ENCODE measurements around the gene ETNPPL. TPM values are rescaled to one million over a fixed set of nuclear protein-coding genes. Genes with fewer than 3 reads are reported as not detected.

Gene ETNPPL
- total and polyA plus RNA-seq, 2 of the 13 experiments (the other 11 are each of a cell fraction or from before 2014, with no cell fraction given) = 1.4 to 6.0 TPM

- Histone ChIP-seq H3K4me3 (replicated peaks in 1 of 3; ENCODE audit: insufficient read depth in 1 of 3, low read depth in 2 of 3, low read length in 3 of 3) (no peak overlapping the region), H3K27ac (ENCODE audit: extremely low read length, insufficient read depth, low read length) (no peak overlapping the region), H3K9ac (ENCODE audit: insufficient read depth, low read depth, low read length) (no peak overlapping the region), H4K20me1 (ENCODE audit: insufficient read depth, low read length) (no peaks in the 10 kb centered on the region), H3K9me3 (ENCODE audit: low read length) (no peaks in the 10 kb centered on the region), H3K4me2 (ENCODE audit: low read depth, low read length) (no peak overlapping the region), H3K4me1 (ENCODE audit: insufficient read depth, low read length) (peaks cover 11% of the 10 kb centered on the region; the same call in 1 of the 2 replicates), H3K79me2 (ENCODE audit: insufficient read depth, low read length) (no peaks in the 10 kb centered on the region), H3K36me3 (replicated peaks in 1 of 2; ENCODE audit: control insufficient read depth in 1 of 2, insufficient read depth in 2 of 2, low read length in 2 of 2) (no peaks in the 10 kb centered on the region), H3K27me3 (ENCODE audit: control insufficient read depth in 1 of 2, insufficient read depth in 2 of 2, low read length in 2 of 2) (0 out of 5 replicates have a peak, but pooled peaks cover 0 to 4% of the 10 kb centered on the region in 2 experiments), H2AFZ (ENCODE audit: low read length) (no peak overlapping the region)
- in situ Hi-C loops (cut with HindIII; ENCODE audit: extremely low pct_ligation_motif_present, low pct_unique_long_range_greater_than_20kb) (no loop called here), intact Hi-C loops (cut with micrococcal nuclease; ENCODE audit: unreplicated experiment) (no loop called here)
- POLR2A ChIA-PET = no interaction called here
- DNase-seq (ENCODE audit: low spot score) = no peak
- ATAC-seq = 0 out of 3 replicates have a peak, but pooled peaks have one; percentile 35
- CTCF ChIA-PET (ENCODE audit: low intra/inter-chr PET ratio, low total read pairs) = no interaction called here
- no peak for FAIRE-seq
- no TSS peak for BruUV-seq (replicated peaks)
- 0% methylated on average over 2 of the region's 2 CpGs for WGBS (ENCODE audit: low lambda C conversion rate)
- TF ChIP-seq CEBPZ (IDR thresholded peaks at IDR 0.05; ENCODE audit: low read length) (no peak), STAG1 (CRISPR knock-in tag; IDR thresholded peaks at IDR 0.05) (peak; percentile 45), NONO (IDR thresholded peaks at IDR 0.05) (no peak), NONO (CRISPR knock-in tag; conservative IDR thresholded peaks at IDR 0.05) (no peak), BRD4 (CRISPR knock-in tag; IDR thresholded peaks at IDR 0.05) (no peak), ZNF761 (CRISPR knock-in tag; conservative IDR thresholded peaks at IDR 0.05) (no peak), ZNF225 (CRISPR knock-in tag; IDR thresholded peaks at IDR 0.05) (no peak), SRSF4 (IDR thresholded peaks at IDR 0.05; ENCODE audit: low read depth, low read length, poor library complexity, severe bottlenecking) (no peak), IRX3 (CRISPR knock-in tag; IDR thresholded peaks at IDR 0.05; ENCODE audit: borderline replicate concordance, low read depth) (no peak), SMC3 (IDR thresholded peaks at IDR 0.05; ENCODE audit: low read length) (peak; percentile 6; the same call in 1 of the 2 replicates), ZNF549 (CRISPR knock-in tag; IDR thresholded peaks at IDR 0.05) (no peak), ZNF510 (CRISPR knock-in tag; IDR thresholded peaks at IDR 0.05; ENCODE audit: low read depth) (no peak), TBX3 (IDR thresholded peaks at IDR 0.05; ENCODE audit: borderline replicate concordance) (no peak), SUZ12 (IDR thresholded peaks at IDR 0.05; ENCODE audit: low read depth, low read length) (no peak), ZZZ3 (CRISPR knock-in tag; IDR thresholded peaks at IDR 0.05; ENCODE audit: borderline replicate concordance) (no peak), ZEB1 (IDR thresholded peaks at IDR 0.05; ENCODE audit: insufficient replicate concordance, low read depth) (no peak), JARID2 (CRISPR knock-in tag; IDR thresholded peaks at IDR 0.05; ENCODE audit: insufficient replicate concordance) (no peak), E2F5 (CRISPR knock-in tag; conservative IDR thresholded peaks at IDR 0.05) (no peak), DMAP1 (CRISPR knock-in tag; IDR thresholded peaks at IDR 0.05) (no peak), CTCF (CRISPR knock-in tag; IDR thresholded peaks at IDR 0.05) (peak; percentile 42), PHF21A (CRISPR knock-in tag; IDR thresholded peaks at IDR 0.05) (no peak)
Measured at GRCh38 chr4:108716340-108716739, 46.5 kb downstream of the ETNPPL start.

Data from HepG2 (cell line).